ENCODE results near the gene ALAS2.

GRCh38 chrX:54979432-54979831, 51.3 kb downstream of the ALAS2 start:
- TF ChIP-seq CTCF (conservative IDR thresholded peaks at IDR 0.05 in 1 of 2, IDR thresholded peaks at IDR 0.05 in 1 of 2; ENCODE audit: low read depth in 1 of 2, low read length in 2 of 2) (no peak), EZH2 (IDR thresholded peaks at IDR 0.05; ENCODE audit: low read length, missing control alignments) (no peak)

All from fibroblast of lung (primary cell).